CD4-positive, alpha-beta T cell treated with Interleukin-2 at 100 ng/mL for 4 hours (primary cell): ENCODE measurements around the gene TGFBR2.

Experiments
- DNase-seq: peaks from one replicate; pipeline ENCODE4 v3.0.0-alpha.2; 2020; ENCODE audit warnings: low spot score

TGFBR2 gene

GRCh38 chr3:30692498-30693130 lies 86.2 kb downstream of the TGFBR2 start:
- DNase-seq: no peak

- DNase-seq: peak; percentile 80
Measured at GRCh38 chr3:30693470-30694120, 87.2 kb downstream of the TGFBR2 start.

DNA sequence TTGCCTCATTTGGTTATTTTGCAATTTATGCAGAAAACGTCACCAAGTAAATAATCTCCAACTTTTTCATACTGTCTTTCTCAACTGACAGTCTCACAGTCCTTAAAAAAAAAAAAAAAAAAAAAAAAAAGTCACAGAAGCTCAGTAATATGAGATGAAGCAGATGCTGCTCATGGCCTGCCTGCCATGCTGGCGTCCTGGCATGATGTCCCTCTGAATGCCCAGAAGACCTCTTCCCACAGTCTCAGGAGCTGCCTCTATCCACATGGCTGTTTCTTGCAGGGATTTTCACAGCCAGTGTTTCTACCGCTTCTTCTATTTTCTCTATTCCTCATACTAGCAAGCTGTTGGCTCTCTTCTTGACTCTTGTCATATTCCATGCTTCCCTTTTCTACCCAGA lies 87.7 kb downstream of the TGFBR2 start:
- no peak for DNase-seq

GRCh38 chr3:30694668-30695067 lies 88.3 kb downstream of the TGFBR2 start:
- DNase-seq: no peak

GRCh38 chr3:30695302-30696061 lies 89.1 kb downstream of the TGFBR2 start:
- DNase-seq: no peak

DNA sequence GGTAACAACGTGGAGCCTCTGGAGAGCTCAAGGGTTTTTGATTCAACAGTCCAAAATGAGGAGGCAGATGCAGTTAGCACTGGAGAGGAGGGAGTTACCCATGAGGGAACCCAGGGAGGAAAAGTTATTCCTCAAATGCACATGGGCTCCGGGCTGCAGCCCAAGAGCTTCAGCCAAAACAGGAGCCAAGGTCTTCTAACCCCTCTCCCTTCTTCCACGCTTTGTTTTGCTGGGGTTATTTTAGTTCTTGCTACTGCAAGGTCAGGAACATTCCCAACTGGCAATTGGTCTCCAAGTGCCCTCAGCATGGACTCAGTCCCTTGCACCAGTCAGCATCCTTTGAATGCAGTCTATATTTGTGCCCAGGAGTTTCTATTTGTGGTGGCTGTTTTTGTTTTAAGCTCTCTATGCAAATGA lies 90.0 kb downstream of the TGFBR2 start:
- DNase-seq: no peak

DNA sequence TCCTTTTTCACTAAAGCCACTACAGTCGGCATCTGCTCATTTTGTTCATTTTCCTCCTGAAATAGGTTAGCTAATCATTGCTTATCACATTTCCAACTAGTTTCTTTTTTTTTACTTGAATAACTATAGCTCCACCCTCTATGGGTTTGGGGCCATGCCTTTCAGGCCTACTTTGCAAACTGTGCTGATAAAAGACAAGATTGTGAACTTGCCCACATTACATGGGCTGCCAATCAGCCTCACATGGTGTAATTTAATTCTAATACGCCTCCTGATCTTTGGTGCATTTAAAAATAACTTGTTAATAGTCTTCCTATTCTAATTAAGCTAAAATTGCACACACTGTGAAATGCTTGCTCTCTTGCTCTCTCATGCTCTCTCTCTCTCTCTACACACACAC lies 90.5 kb downstream of the TGFBR2 start:
- DNase-seq: no peak

DNA sequence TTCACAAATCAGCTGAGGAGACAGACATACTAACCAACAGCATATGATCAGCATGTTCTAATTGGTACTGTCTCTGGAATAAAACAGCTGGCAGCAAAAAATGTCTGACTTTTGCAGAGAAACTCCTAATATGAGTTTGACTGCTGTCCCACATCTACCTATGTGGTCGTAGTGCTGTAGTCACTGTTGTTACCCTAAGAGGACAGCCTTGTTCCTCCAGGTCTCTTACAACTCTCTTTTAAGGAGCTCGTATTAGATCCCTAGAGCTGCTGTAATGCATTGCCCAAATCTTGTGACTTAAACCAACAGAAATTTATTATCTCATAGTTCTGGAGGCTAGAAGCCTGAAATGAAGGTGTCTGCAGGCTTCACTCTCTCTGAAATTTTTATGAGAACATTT lies 92.1 kb downstream of the TGFBR2 start:
- DNase-seq: no peak

DNA sequence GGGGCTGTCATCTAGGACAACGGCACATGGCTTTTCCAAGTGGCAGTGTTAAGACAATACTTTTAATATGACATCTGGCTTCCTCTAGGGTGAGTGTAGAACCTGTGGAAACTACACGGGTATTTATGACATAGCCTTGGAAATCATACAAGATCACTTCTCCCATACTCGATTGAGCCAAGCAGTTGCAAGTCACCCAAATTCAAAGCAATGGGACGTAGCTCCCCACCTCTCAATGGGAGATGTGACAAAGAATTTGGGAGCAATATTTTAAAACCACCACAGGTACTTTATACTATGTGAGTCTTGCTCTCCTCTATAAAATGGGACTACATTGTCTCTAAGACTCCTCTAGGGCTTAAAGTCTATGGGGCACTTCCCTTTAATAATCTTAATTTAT lies 93.5 kb downstream of the TGFBR2 start:
- no peak for DNase-seq

- no peak for DNase-seq
Measured at GRCh38 chr3:30700702-30701321, 94.4 kb downstream of the TGFBR2 start.

DNA sequence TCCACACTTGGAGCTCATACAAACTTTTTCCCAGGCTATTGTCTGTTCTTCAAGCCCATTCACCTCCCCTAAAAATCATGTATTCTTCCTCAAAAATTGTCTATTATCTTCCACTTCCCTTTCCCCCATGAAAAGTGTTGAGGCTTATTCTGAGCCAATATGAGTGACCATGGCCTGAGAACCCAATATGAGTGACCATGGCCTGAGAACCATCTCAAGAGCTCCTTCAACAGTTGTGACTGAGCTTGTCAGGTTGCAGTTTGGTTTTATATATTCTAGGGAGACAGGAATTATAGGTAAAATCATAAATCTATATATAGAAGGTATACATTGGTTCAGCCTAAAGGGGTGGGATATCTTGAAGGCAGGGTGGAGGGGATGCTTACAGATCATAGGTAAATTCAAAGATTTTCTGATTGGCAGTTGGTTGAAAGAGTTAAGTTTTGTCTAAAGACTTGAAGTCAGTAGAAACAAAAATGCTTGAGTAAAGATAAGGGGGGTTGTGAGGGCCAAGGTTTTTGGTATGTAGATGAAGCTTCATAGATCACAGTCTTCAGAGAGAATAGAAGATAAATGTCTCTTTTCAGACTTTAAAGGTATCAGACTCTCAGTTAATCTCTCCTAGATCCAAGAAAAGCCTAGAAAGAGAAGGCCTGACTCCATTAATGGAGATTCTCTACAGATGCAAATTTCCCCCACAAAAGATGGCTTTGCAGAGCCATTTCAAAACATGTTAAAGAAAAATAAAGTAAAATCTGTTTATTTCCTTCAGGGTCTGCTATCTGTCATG lies 95.8 kb downstream of the TGFBR2 start:
- DNase-seq: no peak

- DNase-seq: no peak
Measured at GRCh38 chr3:30702828-30703397, 96.5 kb downstream of the TGFBR2 start.

DNA sequence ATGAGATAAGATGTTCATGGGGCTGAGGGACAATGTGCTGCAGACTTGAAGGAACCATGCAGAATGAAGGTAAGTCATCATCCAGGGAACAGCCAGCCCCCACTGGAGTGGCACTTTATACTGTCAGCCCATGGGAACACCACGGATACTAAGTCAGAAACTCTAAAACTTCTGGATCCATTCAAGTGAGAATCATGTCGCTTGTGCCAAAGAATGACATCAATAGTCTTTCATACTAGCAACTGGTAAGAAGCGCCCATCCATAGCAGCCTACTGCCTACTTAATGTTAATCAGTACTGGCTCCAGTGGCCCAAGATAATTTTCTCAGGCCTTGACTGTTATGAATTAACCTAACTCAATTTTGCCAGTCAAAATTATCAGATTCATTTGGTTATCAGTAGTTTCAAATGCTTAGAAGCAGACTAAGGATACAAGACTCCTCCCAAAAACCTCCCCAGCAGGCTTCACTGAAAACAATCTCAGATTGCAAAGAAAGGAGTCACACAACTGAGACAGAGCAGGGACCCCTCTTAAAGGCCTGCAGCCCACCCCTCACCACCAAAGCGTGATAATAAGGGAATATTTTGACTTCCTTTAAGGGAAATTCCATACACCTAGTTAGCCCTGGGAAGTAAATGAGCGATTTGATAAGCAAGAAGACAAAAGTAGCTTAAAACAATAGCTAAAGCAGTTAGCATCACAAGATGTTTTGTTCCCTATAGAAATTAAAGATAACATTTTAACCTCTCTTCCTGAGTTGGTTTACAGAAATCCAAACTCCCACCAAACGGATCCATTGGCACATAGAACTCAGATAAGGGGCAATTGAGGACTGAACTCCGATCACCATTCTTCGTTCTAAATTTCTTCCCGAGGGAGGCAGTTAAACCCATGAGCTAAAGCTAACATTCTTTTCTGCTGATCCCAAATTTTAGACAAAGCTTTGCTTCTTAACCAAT lies 98.8 kb downstream of the TGFBR2 start:
- DNase-seq: no peak

GRCh38 chr3:30707825-30708224 lies 101.4 kb downstream of the TGFBR2 start:
- no peak for DNase-seq

- no peak for DNase-seq
Measured at GRCh38 chr3:30708472-30708871, 102.1 kb downstream of the TGFBR2 start.

DNA sequence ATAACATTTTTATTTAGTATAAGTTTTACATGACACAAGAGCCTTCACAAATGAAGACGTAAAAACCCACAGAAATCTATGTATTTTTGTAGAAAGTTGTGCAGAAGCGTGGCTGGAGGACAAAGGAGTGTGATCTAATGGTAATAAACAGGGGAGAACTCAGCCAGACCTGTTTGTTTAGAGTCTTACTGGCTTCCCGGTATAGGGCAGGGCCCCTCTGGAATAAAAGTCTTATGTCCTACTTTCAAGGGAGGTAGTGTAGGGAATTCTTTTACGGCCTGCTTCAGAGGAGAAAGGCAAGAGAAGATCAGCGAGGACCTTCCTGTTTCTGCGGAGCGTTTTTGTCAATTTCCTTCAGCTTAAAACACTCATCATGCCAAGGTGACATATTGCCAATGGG lies 103.6 kb downstream of the TGFBR2 start:
- no peak for DNase-seq

GRCh38 chr3:30711151-30711550 lies 104.8 kb downstream of the TGFBR2 start:
- no peak for DNase-seq

DNA sequence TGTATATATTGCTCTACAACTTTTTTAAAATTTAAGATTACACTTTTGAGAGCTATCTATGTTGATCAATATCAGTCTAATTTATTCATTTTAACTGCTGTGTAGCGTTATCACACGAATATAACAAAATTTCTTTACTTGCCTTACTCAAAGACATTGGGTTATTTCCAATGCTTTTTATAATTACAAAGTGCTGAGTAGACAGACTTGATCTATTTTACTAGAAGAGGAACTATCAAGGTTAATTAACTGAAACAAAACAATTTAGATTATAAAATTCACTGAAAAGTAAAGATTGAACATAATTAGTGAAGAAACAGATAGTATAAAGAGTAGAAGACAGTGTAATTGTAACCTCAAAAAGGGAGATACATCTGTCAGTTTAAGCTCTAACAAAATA lies 105.5 kb downstream of the TGFBR2 start:
- DNase-seq: no peak

DNA sequence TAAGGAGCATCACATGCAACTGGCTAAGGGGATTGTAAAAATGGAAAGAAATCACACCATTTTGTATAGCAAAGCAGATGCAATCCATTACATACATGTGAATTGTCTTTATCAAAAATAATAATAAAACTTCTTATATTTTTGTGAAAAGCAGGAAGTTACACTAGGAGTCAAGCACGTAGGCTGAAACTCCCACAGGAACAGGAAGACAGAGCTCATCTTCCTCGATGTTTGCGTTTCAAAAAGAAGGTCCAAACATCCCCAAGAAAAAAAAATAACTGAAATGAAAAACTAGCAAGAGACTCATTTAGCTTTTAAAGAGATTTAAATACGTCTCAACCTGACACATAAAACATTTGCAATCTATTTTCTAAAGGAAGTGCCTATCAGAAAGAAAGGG lies 106.6 kb downstream of the TGFBR2 start:
- no peak for DNase-seq

GRCh38 chr3:30713885-30714503 lies 107.6 kb downstream of the TGFBR2 start:
- DNase-seq: no peak
